Daoy (cell line): ENCODE results near the gene FXYD3. TPM values are rescaled to one million over a fixed set of nuclear protein-coding genes. Genes with fewer than 3 reads are reported as not detected.
"Not testable (repeated sequence)": the region's sequence is repeated elsewhere in the genome, so short reads cannot be mapped to it uniquely, and the experiment has no call there.

ENCODE experiments used
- DNase-seq: peaks from one replicate; pipeline ENCODE4 v3.0.0-alpha.2; 2015; ENCODE audit warnings: low read depth
- total RNA-seq: library from RNA; depleted of rRNA; stranded (reverse); fragments of >200 nt; shearing (Covaris generic); gene quantifications from 2 replicates; pipeline ENCODE4 v1.2.3, GENCODE V29; 2014

The FXYD3 gene
- total RNA-seq, 1 experiment from 2014 or later, result not detected

DNA sequence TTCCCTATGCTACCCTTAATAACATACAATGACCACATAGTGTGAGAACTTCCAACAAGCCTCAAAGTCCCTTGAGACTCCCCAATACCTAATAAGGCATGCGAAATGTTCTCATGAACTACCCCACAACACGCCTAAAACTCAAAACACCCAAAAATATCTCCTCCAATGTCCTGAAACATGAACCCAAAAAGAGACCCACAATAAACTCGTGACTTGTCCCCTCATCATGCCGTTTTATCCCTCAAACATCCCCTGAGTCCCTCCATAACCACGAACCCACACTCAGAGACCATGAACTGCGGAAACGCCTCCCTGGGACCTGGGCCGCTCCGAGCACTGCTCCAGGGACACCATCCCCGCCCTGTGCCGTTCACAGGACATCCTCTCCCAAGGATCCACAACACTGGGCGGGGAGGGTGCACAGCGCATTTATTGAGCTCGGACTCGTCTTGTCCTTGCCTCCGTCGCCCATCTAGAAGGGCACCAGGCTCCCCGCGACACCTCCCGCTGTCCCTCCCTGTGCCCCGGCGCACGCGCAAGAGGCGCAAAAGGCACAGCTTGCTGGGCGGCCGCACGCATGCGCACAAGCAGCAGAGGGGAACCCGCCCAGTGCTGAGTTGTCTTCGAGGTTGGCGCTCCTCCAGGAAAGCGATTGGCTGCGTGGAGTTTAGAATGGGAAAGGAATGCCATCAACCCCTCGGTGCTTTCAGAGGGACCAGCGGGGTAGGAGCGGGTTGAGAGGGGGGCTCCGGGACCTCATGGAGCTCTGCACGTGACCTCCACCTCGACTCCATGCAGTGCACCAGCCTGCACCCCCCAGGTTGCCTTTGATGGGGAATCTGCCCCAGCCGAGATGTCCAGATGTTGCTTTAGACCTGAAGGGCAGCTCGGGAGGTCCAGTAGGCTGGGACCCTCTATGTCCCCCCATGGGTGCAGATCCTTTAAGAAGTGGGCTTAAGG lies 8.8 kb downstream of the FXYD3 start:
- DNase-seq, result peak; percentile 96

DNA sequence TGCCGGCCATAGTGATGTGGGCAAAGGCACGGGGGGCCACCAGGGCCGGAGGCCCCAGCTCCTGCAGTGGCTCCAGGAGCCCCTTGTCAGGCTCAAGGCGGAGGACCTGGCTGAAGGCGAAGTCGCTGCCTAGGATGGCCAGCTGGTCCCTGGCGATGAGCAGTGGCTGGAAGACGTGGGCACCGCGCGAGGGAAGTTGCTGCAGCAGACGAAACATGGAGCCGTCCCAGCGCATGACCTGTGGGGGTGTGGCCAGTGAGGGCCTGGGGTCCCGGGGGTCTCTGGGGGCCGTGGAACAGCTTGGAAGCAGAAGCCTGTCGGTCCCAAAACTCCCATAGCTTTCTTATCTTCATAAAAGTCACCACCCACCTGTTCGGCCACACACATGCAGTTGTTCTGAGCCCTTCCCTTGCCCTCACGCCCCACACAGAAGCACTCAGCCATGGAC lies 9.7 kb downstream of the FXYD3 start:
- no peak for DNase-seq

DNA sequence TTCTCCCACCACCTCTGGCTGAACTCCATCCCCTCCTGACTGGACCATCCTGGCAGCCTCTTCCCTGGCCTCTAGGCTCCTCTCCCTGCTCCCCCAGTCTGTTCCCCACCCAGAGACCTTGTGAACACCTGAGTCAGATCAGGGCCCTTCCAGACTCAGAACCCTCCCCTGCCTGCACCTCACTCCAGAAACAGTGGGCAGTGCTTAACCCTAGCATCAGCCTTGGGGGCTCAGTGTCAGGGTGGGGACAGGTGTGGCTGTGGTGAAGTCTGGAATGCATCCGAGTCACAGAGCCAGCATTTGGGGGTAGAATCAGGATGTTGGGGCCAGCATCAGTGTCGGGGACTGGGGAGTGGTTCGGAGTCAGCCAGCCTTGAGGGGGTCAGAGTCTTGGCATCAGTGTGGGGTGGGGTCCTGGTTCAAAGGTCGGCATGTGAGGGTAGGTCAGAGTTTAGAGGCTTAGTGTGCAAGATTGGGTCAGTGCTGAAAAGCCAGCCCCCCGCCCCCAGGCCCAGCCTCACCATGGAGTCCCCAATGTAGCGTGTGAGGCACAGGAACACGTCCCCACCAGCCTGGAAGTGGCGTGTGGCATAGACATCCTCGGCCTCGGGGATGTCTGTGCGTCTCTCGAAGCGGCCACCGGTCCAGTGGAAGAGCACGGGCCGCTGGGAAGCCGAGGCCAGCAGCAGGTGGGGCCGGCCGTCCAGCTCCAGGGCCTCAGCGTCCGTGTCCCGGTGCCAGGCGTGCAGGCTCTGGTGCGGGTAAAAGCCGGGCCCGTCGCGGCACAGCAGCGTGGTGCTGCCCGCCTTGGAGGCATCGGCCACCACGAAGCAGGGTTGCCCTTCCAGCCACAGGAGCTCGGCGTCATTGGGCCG lies 10.4 kb downstream of the FXYD3 start:
- DNase-seq, result no peak

DNA sequence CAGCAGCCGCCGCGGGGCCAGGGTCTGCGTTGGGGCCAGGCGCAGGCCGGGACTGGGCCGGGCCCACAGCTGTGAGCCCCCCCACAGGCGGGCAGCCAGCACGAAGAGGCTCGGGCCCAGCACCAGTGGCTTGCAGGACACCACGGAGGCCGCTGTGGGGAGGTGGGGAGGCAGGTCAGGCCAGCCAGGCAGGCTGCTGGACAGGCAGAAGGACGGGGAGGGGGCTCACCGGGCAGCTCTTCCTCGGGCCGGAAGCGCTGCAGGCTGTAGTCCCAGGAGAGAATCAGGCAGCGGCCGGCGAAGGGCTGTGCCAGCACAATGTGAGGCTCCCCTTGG lies 11.0 kb downstream of the FXYD3 start:
- DNase-seq, result no peak

DNA sequence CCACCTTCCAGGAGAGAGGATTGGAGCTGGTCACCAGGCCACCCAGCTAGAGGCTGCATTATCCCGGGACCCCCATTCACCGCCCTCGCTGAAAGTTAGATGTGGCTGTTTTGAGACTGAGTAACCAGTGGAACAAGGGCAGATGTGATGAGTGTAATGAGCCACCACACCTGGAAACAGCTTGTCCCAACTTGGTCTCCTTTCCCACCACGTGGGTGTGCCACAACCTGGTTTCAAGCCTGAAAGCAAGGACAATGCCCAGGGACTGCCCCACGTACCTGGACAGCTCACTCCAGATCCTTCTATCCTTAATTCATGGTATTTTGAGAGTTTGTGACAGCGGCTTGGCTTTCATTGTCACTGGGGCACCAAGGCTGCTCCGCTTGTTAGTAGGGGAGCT lies 12.2 kb downstream of the FXYD3 start:
- DNase-seq, result no peak

DNA sequence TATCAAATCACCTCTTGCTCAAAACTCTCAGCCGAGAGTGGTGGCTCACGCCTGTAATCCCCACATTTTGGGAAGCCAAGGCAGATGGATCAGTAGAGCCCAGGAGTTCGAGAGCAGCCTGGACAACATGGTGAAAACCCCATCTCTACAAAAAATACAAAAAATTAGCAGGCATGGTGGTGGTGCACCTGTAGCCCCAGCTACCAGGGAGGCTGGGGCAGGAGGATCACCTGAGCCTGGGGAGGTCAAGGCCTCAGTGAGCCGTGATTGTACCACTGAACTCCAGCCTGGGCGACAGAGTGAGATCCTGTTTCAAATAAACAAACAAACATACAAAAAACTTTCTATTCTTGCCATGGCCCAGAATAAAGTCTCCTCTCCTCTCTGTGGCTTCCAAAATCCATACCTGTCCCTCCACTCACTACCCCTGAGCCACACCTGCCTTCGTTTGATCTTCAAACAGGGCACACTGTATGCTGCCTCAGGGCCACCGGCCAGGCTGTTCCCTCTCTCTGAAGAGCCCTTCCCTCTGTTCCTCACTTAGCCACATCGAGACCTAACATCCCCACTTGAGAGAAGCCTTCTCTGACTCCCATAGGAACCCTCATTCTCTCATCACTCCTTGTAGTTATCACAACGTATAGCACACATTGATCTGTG lies 12.9 kb downstream of the FXYD3 start:
- DNase-seq, result no peak

DNA sequence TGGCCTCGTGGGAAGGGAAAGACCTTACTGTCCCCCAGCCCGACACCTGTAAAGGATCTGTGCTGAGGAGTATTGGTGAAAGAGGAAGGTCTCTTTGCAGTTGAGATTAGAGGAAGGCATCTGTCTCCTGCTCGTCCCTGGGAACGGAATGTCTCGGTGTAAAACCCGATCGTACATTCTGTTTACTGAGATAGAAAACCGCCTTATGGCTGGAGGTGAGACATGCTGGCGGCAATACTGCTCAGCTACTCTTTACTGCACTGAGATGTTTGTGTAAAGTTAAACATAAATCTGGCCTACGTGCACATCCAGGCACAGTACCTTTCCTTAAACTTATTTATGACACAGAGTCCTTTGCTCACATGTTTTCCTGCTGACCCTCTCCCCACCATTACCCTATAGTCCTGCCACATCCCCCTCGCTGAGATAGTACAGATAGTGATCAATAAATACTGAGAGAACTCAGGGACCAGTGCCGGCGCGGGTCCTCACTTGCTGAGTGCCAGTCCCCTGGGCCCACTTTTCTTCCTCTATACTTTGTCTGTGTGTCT lies 14.2 kb downstream of the FXYD3 start:
- not testable (repeated sequence) for DNase-seq

DNA sequence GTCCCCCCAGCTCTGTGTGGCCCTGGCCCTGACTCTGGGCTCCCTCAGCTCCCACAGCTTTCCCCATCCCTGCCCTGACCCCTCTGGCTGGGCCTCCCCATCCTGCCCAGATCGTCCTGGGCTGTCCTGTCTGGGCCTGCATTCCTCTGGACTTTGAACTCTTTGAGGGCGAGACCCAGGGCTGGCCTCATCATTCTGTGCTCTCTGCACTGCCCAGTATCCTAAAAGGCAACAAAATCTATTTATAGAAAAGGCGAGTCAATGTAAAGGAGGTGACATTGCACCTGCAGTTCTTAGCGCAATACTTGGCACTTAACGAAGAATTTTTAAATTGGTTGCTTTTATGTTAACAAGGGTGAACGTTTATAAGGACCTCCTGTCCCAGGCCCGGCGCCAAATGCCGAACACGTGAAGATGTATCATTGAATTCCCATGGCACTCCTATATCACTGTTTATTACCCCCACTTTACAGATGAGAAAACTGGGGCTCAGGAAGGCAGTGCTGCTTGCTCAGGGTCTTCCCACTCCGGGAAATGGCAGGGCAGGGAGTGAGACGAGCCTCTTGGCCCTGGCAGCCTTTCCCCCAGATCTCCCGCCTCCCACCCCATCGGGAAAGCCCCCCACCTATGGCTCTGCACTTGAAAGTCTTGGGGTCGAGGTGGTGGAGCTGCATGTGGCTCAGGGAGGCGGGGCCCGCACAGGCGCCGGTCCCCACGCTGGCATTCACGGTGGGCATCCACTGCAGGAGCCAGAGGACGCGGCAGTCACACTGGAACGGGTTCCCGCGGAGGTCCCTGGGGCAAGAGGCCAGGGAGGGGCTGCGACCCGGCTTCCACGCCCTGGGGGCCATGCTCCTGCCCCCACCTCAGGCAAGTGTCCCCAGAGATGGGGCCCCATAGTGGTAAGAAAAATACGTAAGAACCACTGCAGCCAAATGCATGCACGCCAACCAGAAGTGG lies 15.4 kb downstream of the FXYD3 start:
- no peak for DNase-seq

DNA sequence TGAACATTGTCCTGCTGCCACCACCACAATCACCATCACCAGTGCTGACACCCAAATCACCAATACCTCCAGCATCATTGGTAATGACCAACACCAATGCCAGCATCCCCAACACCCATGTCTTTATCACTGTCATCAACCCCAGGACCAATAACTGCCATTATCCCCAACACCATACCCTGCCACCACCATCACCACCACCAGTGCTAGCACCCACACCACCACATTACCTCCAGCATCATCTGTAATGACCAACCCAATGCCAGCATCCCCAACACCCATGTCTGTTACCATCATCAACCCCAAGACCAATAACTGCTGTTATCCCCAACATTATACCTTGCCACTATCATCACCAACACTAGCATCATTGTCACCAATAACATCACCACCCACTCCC lies 16.6 kb downstream of the FXYD3 start:
- DNase-seq, result no peak

DNA sequence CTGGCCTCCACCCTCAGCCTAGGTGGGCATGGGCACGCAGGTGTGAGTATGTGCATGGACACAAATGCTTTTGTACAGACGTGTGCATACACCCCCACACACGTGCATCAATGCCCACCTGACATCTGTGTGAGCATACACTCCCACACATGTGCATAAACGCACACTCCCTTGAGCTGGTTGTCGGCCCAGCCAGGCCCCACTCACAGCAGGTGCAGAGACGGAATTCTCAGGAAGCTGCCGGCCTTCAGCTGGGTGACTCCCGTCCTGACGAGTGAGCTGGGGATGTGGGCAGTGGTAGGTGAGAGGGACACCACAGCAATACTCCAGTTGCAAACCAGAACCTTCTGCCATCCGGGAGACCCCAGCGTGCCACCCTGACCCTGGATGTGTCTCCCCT lies 18.2 kb downstream of the FXYD3 start:
- DNase-seq, result no peak

DNA sequence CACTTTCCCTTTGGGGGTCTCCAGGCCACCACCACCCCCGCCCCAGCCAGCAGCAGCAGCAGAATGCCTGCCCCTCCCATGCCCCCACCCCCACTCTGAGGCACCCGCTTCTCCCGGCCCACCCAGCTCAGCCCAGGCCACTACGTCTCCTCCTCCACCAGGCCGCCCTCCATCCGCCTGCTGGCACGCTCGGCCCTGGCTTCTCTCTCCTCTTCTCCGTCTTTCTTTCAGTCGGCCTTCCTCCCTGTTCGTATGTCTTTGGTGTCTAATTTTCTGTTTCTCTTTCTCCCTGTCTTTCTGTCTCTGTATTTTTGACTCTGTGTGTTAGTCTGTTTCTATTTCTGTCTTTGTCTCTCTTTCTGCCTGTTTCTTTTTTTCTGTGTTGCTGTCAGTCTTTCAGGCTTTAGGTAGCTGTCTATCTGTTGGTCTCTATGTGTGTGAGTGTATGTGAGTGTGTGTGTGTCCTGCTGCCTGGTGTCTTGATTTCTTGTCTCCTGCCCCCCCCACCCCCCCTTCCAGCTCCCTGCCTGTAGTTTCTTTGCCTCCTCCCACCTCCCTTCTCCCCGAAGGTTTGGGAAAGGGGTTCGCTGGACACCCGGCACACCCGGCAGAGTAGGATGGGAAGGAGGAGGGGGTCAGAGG lies 19.1 kb downstream of the FXYD3 start, which contains the start of gene LGI4:
LGI4 (minus strand) TSS at position 459 of the 642 bp plus-strand sequence; CDS start at position 80, 379 bp downstream.
- DNase-seq, result no peak

DNA sequence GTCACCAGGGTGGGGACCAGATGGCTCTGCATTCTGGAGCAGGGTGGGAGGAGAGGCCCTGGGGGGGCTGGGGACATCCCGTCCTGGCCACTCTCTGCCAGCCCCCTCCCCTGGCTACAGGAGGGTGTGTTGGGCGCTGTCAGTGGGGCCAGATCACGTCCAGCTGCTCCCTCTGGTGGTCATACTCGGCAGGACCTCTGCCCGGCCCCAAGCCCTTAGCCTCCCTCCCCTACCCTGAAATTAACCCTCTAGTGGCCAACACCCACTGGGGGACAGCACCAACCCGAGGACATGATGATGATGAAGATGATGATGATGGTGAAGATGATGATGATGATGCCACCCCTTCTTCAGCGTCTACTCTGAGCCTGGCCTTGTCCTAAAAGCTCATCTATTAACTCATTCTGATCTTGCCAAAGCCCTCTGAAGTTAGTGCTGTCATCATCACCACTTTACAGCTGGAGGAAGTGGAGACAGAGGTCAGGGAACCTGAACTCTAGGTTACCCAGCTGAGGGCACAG lies 19.8 kb downstream of the FXYD3 start:
- DNase-seq, result peak; percentile 73

DNA sequence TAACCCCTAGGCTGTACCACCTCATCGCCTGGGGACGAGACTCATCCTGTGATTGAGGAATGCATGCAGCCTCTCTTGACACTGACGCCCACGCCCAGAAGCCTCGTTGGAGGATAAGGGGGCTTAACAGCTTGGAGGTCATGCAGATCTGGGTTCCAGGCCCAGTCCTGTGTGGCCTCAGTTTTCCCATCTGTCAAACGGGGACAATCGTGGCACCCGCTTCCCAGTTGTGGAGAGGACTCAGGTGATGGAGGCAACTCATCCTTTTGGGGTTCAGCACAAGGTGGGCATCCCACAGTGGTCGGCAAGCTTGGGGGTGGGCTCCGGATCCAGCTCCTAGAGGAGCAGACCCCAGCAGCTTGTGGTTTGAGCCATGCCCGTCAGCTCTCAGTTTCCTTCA lies 20.6 kb downstream of the FXYD3 start:
- DNase-seq, result no peak

DNA sequence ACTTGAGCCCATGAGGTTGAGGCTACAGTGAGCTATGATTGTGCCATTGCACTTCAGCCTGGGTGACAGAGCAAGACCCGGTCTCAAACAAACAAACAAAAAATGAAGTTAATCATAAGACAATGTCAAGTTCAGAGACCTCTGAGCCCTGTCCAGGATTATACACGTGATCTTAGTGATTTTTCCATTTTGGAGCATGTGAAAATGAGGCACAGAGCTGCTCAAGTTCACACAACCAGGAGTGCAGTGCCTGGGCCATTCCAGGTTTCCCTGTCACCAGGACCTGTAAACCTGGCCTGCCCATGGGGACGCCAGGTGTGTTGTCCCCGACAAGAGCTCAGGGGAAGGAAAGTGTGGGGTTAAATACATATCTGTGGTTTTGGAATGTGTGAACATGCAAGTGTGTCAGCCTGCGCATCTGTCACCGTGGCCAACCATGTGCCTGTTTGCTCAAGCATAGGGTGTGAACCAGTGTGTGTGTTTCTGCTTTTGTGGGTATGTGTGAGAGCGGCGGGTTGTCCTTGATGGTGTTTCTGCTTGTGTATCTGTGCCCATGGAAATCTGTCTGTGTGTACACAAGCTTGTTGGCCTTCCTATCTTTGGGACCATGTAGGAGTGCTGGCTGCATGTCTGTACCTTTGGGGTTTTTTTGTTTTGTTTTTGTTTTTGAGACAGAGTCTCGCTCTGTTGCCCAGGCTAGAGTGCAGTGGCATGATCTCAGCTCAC lies 21.5 kb downstream of the FXYD3 start:
- DNase-seq, result no peak

DNA sequence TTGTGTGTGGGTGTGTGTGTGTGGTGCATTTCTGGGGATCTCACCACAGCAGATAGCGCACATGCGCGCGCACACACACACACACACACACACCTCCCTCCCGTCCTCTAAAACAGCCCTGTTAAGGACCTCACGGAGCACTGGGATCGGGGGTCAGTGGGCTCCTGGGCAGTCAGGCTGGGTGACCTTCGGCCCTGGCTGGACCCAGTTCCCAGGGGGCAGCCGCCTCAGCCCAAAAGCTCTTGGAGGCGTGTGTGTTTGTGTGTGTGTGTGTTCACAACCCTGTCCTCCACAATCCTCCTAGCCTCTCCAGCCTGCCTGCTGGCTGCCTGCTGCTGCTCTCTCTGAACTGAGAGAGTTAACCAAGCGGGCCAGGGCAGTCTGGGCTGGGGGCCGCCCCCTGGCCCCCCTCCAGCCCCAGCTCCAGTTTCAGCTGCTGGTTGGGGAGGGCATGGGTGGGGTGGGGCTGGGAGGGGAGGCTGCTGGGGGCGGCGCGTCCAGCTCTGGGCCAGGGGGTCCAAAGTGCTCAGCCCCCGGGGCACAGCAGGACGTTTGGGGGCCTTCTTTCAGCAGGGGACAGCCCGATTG lies 22.8 kb downstream of the FXYD3 start, which contains the start of gene FXYD1:
FXYD1 (plus strand) TSS at position 520 of the 588 bp plus-strand sequence. CDS start 1,256 bp downstream, outside the sequence.
- no peak for DNase-seq

DNA sequence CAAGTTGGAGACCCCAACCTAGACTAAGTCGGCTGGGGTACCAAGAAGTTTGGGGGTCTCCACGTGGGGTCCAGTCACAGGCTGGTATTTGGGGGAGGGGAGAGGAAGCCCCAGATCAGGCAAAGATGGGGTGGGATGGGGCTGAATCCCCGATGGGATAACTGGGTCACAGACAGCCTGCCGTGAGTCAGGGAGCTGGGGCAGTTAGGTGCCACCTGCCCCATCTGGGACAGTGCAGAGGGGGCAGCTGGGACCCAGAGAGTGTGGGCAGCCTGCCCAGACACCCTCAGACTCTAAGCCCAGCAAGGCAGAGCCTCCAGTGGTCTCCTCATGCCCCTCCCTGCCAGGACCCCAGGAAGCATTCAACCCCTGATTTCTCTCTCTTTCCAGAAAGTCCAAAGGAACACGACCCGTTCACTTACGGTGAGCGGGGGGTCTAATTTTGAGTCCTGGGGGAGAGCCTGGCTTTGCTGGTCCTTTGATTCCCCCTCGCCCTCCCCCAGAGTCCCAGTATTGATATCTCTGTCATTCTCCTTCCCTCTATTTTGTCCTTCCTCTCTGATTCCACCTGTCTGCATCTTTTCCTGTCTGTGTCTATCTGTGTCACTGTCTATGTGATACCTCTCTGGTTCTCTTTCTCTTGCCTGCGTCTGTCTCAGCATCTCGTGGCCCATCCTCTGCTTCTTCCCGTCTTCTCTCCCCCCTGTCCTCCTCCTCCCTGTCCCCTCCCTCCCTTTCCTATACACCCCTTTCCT lies 24.8 kb downstream of the FXYD3 start:
- DNase-seq, result no peak

DNA sequence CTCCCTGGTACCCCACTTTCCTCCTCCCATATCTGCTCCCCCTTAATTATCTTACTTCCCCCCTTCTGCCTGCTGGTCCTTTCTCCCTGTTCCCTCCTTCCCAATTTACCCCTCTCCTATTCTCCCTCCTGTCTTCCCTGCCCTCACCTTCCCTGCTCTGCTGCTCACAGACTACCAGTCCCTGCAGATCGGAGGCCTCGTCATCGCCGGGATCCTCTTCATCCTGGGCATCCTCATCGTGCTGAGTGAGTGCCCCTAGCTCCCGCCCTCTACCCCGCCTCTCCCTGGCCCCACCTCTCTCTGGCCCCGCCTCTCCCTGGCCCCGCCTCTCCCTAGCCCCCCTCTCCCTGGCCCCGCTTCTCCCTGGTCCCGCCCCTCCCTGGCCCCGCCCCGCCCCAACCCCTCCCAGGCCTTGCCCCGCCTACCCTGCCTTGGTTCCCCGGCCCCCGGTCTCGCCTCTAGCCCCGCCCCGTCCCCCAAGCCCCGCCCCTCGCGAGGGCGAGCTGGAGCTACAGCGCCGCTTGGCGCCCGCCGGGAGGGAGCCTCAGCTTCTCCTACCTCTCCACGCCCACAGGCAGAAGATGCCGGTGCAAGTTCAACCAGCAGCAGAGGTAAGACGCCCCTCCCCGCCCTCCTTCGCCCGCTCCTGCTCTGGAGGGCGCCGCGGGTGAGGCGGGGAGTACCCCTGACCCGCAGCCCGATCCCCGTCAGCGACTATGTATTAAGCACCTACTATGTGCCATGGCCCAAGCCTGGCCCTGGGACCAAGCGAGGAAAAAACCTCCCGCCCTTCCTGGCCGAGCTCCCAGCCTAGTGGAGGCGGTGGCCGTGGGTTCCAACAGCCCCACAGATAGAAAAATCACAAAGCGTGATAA lies 25.6 kb downstream of the FXYD3 start:
- DNase-seq, result peak; percentile 94
